Caco-2 (cell line): ENCODE results near the gene MOCS1. TPM values are rescaled to one million over a fixed set of nuclear protein-coding genes. Genes with fewer than 3 reads are reported as not detected.
A peak's percentile ranks its signal among the peaks of the same experiment; 100 is the strongest.

Experiments
- BruUV-seq: library from RNA; stranded (reverse); fragments of 400-500 nt; replicated peaks from 2 replicates; lab custom pipeline; 2021; lab: Mats Ljungman, UMichigan
- CTCF ChIA-PET: fragments of 300-600 bp; sonication (Branson Sonifier 250); formaldehyde crosslinking; loops from one replicate; lab custom pipeline; 2022; ENCODE audit warnings: antibody characterized with exemption; lab: Charles Lee
- POLR2A ChIA-PET: fragments of 300-600 bp; sonication (Branson Sonifier 250); formaldehyde crosslinking; loops from one replicate; lab custom pipeline; 2022; ENCODE audit warnings: antibody characterized with exemption; lab: Charles Lee
- DNase-seq, 2 experiments: peaks; one replicate each; pipeline versions ENCODE4 v3.0.0 to v3.0.0-alpha.2; 2020 to 2022
- H3K27me3 ChIP-seq: replicated peaks from 2 replicates; pipeline ENCODE4 v1.6.0; 2011; ENCODE audit warnings: low read length; ENCODE audit not compliant: control insufficient read depth, insufficient read depth
- H3K36me3 ChIP-seq: 2 replicates; pipeline ENCODE4 v1.5.1; 2011; ENCODE audit warnings: low read length; ENCODE audit not compliant: control insufficient read depth, insufficient read depth
- H3K4me1 ChIP-seq: fragments of 250-450 bp; sonication (Bioruptor Pico); 2 replicates; pipeline ENCODE4 v1.5.1; 2020; ENCODE audit warnings: mild to moderate bottlenecking
- H3K4me3 ChIP-seq: 2 replicates; pipeline ENCODE4 v1.5.1; 2011; ENCODE audit warnings: low read depth, mild to moderate bottlenecking, control low read depth, low read length
- H3K9me3 ChIP-seq: fragments of 250-450 bp; sonication (Bioruptor Pico); 2 replicates; pipeline ENCODE4 v1.5.1; 2020; ENCODE audit warnings: mild to moderate bottlenecking, moderate library complexity
- H3K27ac Mint-ChIP-seq: one replicate; pipeline ENCODE4 v1.8.0; 2022; ENCODE audit warnings: mixed read lengths; ENCODE audit not compliant: unreplicated experiment
- H3K27me3 Mint-ChIP-seq: one replicate; pipeline ENCODE4 v1.8.0; 2022; ENCODE audit warnings: mixed read lengths; ENCODE audit not compliant: insufficient read depth, unreplicated experiment
- H3K36me3 Mint-ChIP-seq: one replicate; pipeline ENCODE4 v1.8.0; 2022; ENCODE audit warnings: mild to moderate bottlenecking, mixed read lengths; ENCODE audit not compliant: insufficient read depth, unreplicated experiment
- H3K4me1 Mint-ChIP-seq: one replicate; pipeline ENCODE4 v1.8.0; 2022; ENCODE audit warnings: low read depth, mixed read lengths; ENCODE audit not compliant: unreplicated experiment
- H3K4me3 Mint-ChIP-seq: one replicate; pipeline ENCODE4 v1.8.0; 2022; ENCODE audit warnings: mild to moderate bottlenecking, moderate library complexity, mixed read lengths; ENCODE audit not compliant: unreplicated experiment
- H3K9me3 Mint-ChIP-seq: one replicate; pipeline ENCODE4 v1.8.0; 2022; ENCODE audit warnings: mixed read lengths; ENCODE audit not compliant: unreplicated experiment
- intact Hi-C: fragments of 100-400 bp; cut with micrococcal nuclease; formaldehyde crosslinking; loops from one replicate; pipeline ENCODE4 v1.10.0; 2022; ENCODE audit not compliant: unreplicated experiment
- total RNA-seq: library from RNA; stranded (reverse); gene quantifications from 2 replicates; pipeline ENCODE4 v1.2.3, GENCODE V29; 2022
- TF ChIP-seq, protein P1 (sequence below), 2 experiments: fragments of 200-600 bp in 1 of 2; IDR thresholded peaks; 1 replicate in 1 of 2; 2 replicates in 1 of 2; pipeline versions ENCODE4 v1.5.1 to v1.8.0; 2011 to 2022; ENCODE audit warnings: antibody characterized with exemption in 1 of 2, control low read depth in 1 of 2, inconsistent platforms in 1 of 2, low read depth in 1 of 2, low read length in 1 of 2, mild to moderate bottlenecking in 1 of 2, moderate library complexity in 1 of 2; ENCODE audit not compliant: insufficient read depth in 1 of 2, severe bottlenecking in 1 of 2, unreplicated experiment in 1 of 2

The MOCS1 gene
- total RNA-seq, 1 experiment from 2014 or later, result 44.7 TPM

DNA sequence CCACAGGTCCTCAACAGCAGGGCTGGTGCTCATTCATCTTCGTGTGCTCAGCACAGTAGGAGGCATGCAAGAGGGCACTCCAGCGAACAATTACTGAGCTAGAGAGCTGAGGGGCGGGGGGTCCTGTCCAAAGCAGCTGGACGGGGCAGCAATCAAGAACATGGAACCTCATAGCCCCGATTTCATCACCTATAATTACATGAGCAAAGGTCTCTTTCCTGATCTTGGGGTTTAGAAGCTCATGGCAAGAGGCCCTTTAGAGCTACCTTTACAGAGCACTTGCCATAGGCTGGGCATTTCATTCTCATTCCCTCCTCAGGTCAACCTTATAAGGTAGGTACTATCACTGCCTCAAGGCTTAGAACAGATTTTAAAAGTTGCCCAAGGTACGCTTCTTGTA lies 10.4 kb downstream of the MOCS1 start:
- Mint-ChIP-seq H3K4me3 (no peak overlapping the region), H3K36me3 (peaks cover 96% of the 10 kb centered on the region), H3K27me3 (peaks cover 6% of the 10 kb centered on the region), H3K4me1 (peaks cover 2% of the 10 kb centered on the region), H3K9me3 (peaks cover 11% of the 10 kb centered on the region), H3K27ac (peak overlapping the region; percentile 57)
- Histone ChIP-seq H3K36me3 (peaks cover 17% of the 10 kb centered on the region), H3K27me3 (no peaks in the 10 kb centered on the region), H3K4me3 (no peak overlapping the region), H3K4me1 (peaks cover 18% of the 10 kb centered on the region), H3K9me3 (peaks cover 27% of the 10 kb centered on the region)
- ChIA-PET CTCF (no interaction called here), POLR2A (no interaction called here)
- DNase-seq, result no peak
- intact Hi-C loops, result no loop called here
- TF ChIP-seq, protein P1, sequence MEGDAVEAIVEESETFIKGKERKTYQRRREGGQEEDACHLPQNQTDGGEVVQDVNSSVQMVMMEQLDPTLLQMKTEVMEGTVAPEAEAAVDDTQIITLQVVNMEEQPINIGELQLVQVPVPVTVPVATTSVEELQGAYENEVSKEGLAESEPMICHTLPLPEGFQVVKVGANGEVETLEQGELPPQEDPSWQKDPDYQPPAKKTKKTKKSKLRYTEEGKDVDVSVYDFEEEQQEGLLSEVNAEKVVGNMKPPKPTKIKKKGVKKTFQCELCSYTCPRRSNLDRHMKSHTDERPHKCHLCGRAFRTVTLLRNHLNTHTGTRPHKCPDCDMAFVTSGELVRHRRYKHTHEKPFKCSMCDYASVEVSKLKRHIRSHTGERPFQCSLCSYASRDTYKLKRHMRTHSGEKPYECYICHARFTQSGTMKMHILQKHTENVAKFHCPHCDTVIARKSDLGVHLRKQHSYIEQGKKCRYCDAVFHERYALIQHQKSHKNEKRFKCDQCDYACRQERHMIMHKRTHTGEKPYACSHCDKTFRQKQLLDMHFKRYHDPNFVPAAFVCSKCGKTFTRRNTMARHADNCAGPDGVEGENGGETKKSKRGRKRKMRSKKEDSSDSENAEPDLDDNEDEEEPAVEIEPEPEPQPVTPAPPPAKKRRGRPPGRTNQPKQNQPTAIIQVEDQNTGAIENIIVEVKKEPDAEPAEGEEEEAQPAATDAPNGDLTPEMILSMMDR (IDR thresholded peaks at IDR 0.05; ENCODE audit: insufficient read depth in 1 of 2, low read depth in 1 of 2, low read length in 1 of 2, severe bottlenecking in 1 of 2, unreplicated experiment in 1 of 2), result no peak
- BruUV-seq, result no TSS peak

DNA sequence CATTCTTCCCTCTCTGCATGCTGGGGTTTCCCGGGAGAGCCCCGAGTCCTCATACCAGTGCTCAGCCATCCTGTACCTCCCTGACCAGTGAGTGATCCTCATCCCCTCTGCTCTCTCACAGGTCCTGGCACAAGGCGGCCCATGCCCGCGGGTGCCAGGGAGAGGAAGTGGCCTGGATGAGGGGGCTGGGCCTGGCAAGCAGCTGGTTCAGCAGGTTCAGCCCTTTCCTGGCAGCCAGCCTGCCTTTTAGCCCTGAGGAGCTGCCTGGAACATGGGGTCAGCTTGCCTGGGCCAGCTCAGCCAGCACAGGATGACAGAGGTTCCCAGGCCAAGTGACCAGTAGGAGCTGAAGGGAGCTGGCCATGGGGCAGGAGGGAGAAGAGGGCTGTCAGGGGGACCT lies 10.9 kb downstream of the MOCS1 start:
- no peak for DNase-seq
- Mint-ChIP-seq H3K9me3 (peaks cover 10% of the 10 kb centered on the region), H3K4me3 (no peak overlapping the region), H3K27ac (no peak overlapping the region), H3K36me3 (peaks cover 96% of the 10 kb centered on the region), H3K27me3 (peaks cover 6% of the 10 kb centered on the region), H3K4me1 (peaks cover 7% of the 10 kb centered on the region)
- intact Hi-C loops, result no loop called here
- POLR2A ChIA-PET, result no interaction called here
- H3K36me3 ChIP-seq, result peaks cover 17% of the 10 kb centered on the region
- TF ChIP-seq, protein P1 (IDR thresholded peaks at IDR 0.05; ENCODE audit: insufficient read depth in 1 of 2, low read depth in 1 of 2, low read length in 1 of 2, severe bottlenecking in 1 of 2, unreplicated experiment in 1 of 2), result no peak
- H3K4me1 ChIP-seq, result peaks cover 23% of the 10 kb centered on the region
- H3K4me3 ChIP-seq, result no peak overlapping the region
- no TSS peak for BruUV-seq
- CTCF ChIA-PET, result no interaction called here
- H3K9me3 ChIP-seq, result peaks cover 29% of the 10 kb centered on the region
- no peaks in the 10 kb centered on the region for H3K27me3 ChIP-seq

DNA sequence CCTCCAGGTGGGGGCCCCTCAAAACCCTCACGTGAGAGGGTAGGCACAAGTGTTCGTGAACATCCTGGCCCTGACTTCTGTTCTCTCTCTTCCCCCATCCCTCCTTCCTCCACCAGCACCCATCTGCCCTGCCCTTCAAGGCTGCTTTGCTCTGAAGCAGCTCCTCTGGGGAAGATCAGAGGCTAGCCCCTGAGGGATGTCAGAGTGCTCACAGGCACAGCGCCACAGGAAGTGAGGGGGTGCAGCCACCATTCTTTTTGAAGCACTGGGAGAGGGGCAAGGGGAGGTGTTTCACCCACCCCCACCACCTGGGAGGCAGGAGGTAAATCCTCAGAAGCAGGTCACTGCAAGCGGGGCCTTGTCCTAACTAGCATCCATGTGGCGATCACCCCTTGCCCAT lies 11.4 kb downstream of the MOCS1 start:
- peaks cover 10% of the 10 kb centered on the region for H3K9me3 Mint-ChIP-seq
- peaks cover 29% of the 10 kb centered on the region for H3K9me3 ChIP-seq
- TF ChIP-seq, protein P1 (IDR thresholded peaks at IDR 0.05; ENCODE audit: insufficient read depth in 1 of 2, low read depth in 1 of 2, low read length in 1 of 2, severe bottlenecking in 1 of 2, unreplicated experiment in 1 of 2), result no peak
- no TSS peak for BruUV-seq
- peaks cover 96% of the 10 kb centered on the region for H3K36me3 Mint-ChIP-seq
- peaks cover 28% of the 10 kb centered on the region for H3K4me1 ChIP-seq
- peaks cover 12% of the 10 kb centered on the region for H3K4me1 Mint-ChIP-seq
- peaks cover 17% of the 10 kb centered on the region for H3K36me3 ChIP-seq
- ChIA-PET CTCF (no interaction called here), POLR2A (no interaction called here)
- H3K27ac Mint-ChIP-seq, result peak overlapping the region; percentile 55
- intact Hi-C loops, result no loop called here
- no peak overlapping the region for H3K4me3 ChIP-seq
- H3K4me3 Mint-ChIP-seq, result no peak overlapping the region
- no peak for DNase-seq
- H3K27me3 Mint-ChIP-seq, result peaks cover 6% of the 10 kb centered on the region
- H3K27me3 ChIP-seq, result no peaks in the 10 kb centered on the region
